Measurements from ENCODE around the gene DGKI.

The DGKI gene

DNA sequence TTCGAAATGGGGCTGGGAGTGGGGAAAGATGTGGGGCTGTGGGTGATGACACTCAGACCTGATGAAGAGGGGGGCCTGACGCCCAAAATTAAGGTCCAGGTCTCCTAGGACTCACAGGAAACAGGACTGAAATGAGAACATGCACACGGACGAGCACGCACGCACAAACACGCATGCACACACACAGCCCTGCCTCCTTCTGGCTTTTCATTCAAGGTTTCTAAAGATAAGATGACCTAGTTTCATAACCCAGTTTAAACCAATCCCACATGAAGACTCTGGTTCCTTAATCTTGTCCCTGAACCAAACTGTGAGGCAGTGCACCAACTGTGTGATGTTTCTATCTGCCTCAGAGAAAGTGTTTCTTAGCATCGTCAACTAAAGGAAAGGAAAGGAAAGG, 162.0 kb downstream of the DGKI start:
- DNase-seq = no peak

GRCh38 chr7:137684316-137684715, 162.5 kb downstream of the DGKI start:
- DNase-seq = no peak

GRCh38 chr7:137682596-137682995, 164.2 kb downstream of the DGKI start:
- peak; percentile 83 for DNase-seq

DNA sequence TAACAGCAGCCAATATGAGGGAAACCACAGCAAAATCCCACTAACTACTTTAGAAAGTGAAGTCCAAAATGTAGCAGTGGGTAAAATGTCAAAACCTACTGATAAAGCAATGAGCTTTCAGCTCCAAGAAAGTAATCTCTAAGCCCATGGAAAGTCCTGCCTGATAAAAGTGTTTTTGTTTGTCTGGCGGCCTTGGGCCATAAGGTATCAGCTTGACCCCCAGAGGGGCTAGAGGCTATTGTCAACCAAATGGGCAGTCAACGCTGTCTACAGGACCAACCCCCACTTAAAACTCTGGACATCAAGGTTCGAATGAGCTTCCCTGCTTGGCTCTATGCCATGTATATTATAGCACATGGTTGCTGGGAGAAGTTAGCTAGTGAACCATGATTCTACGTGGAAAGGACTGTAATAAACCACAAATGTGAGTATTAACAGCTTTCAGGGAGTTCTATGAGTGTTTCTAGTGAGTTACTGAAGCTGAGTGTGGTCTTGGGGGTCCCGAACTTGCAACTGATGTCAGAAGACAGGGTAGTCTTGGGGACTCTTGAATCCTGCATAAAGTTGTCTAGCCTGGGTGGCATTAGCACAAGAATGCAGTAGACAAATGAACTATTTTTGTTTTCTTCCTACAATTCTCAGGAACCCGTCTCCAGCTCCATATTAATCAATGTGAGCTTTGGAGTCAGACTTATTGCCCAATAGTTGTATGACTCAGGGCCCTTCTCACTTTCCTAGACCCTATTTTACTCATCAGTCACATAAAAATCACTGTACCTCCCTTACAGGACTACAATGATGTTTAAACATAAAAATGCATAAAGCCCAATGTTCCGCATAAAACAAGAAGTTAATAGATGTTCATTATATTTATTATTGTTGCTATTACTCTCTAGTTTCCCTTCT, 164.9 kb downstream of the DGKI start:
- DNase-seq = peak; percentile 89

DNA sequence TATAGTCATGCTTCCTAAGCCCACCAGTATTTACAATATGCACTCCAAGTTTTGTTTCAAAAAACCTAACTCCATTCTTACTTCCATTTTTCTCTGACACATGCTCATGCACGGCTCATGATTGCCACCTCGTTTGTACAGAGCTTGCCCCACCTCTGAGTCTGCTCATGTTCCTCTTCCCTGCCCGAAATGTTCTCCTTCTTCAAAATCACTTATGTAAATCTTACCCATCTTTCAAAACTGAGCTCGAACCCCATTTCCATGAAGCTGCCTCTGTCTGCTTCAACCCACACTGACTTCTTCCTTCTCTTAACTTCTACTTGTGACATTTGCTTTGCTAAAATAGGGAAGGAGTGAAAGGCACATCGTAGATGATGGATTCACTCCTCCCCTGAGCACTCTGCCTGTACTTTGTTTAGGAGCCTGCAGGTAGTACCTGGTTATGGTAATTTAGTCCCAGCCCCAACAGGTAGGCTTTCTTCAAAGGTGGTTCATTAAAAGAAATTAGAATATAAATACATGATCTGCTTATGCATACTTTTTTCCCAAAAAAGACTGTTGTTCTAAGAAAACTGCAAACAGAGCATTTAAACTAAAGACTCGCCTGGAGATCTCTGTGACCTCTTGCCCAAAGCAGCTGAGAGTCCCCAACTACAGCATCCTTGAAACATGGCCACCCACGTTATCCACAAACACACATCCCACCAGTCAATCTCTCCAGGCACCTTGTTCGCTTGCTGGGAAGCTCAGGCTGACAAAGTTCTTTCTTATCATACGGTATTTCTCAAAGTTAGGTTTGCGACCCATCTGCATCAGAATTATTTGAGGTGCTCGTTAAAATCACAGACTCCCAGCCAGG, 172.0 kb downstream of the DGKI start:
- DNase-seq = no peak

GRCh38 chr7:137674048-137674447, 172.7 kb downstream of the DGKI start:
- no peak for DNase-seq

DNA sequence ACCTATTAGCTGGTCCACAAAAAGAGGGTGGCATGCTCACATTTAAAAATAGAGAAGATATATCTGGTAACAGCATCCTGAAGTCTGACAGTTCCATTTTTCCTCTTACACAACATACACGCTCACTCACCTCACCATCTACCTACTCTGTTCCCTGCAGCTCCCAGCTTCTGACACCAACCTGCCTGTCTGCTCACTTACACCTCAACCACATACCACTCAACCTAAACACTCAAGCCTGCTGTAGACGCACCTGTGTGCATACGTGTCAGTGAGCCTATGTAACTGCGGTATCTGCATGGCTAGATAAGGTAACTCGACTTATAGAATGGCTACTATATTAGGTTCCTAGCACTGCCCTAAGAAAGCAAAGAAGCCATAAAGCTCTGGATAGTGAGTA, 174.9 kb downstream of the DGKI start:
- DNase-seq = no peak

GRCh38 chr7:137670222-137671064, 176.3 kb downstream of the DGKI start:
- DNase-seq = peak; percentile 89

GRCh38 chr7:137669706-137670105, 177.1 kb downstream of the DGKI start:
- DNase-seq = peak; percentile 64

- DNase-seq = no peak
These were observed 178.4 kb downstream of the DGKI start for GRCh38 chr7:137668404-137668803.

- peak; percentile 95 for DNase-seq
These were observed 179.0 kb downstream of the DGKI start for GRCh38 chr7:137667633-137668387.

DNA sequence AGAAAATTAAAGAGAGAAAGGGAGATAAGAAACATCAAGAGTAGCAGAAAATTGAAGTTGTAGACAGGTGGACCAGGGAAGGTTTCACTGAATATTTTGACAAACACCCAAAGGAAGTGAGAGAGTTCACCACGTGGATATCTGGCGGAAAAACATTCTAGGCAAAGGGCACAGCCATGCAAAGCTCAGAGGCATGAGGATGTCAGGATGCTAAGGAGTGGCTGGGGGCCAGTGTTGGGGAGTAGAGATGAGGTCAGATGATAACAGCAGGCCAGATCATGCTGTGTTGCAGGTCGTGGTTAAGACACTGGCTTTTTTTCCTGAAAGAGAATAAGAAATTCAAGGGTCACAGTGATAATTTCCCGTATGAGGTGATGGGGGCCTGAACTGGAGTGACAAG, 181.9 kb downstream of the DGKI start:
- DNase-seq = no peak

GRCh38 chr7:137661634-137662033, 185.1 kb downstream of the DGKI start:
- no peak for DNase-seq

GRCh38 chr7:137658190-137658900, 188.4 kb downstream of the DGKI start:
- no peak for DNase-seq

GRCh38 chr7:137657476-137658189, 189.1 kb downstream of the DGKI start:
- no peak for DNase-seq

DNA sequence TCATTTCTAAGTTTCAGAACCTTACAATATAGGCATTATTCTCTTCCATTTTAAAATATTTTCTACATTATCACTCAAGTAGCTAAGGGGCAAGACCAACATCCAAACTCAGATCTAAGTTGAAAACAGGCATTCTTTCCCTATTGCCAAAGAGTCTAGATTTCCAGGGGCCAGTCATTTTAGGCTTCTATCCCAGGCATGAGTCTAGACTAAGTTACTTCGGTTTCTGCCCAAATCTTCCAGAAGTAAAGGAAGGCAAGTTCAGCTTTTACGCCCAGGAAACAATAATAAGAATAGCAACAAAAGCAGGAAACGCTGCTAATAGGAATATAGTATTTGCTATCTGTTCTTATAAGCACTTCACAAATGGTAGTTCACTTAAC, 189.9 kb downstream of the DGKI start:
- DNase-seq = no peak

DNA sequence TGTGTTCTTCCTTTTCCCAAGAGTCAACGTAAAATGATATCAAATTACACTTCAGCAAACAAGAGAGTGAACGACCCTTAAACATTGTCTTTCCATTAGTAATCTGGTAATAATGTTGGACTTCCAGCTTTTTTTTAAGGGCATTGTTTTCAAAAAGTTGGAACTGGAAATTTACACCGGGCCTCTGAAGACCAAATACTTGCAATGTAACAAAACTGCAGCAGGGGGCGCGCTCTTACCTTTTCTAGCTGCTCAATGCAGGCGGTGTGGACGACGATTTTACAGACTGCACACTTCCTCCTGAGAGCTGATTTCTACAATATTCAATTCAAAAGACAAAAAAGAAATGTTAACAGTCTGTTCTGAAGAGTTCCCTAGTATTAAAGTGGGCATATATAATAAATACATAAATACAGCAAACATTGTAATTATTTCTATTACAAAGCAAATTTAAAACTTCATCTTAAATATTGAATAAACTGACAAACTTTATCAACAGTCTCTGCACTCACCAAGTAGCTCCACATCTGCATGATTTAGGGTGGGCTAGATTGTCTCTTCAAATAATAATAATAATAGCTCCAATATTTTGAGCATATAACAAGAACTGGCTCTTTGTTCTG, 190.4 kb downstream of the DGKI start:
- DNase-seq = peak; percentile 72

DNA sequence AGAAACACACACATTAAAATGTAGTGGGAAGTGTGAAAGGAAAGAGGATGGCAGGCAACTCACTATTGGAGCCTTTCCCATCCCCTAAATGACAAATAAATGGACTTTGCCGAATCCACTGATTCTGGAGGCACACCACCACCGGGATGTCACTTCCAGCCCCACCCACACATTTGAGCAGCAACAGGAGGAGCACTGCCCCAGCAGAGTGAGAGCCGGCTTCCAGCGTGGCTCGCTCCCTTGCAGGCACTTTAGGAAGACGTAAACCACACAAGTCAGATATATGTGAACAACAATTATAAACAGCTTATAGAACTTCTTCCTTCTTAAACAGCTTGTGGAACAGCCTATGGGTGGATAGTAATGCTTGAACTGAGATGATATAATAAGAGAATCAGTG, 191.0 kb downstream of the DGKI start:
- DNase-seq = no peak

DNA sequence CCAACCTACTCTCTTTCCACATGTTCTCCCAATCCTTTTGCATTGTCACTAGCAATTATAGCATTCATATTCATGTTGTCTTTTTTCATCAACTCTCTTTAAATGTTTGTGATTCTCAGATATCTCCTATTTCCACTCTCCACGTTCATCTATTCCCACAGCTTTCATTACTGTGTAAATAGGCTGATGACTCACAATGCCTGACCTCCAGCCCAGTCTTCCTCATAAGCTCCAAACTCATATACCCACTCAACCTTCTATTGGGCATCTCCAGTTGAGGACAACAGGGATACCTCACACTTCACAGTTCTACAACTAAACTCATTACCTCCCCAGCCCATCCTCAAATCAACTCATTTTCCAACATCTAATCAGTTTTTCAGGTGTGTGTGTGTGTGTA, 194.1 kb downstream of the DGKI start:
- peak; percentile 30 for DNase-seq

- no peak for DNase-seq
These were observed 198.7 kb downstream of the DGKI start for GRCh38 chr7:137647905-137648565.

All from EL (cell line).